Transverse colon (tissue), 4 donors: ENCODE measurements around the gene DRD4. TPM values are rescaled to one million over a fixed set of nuclear protein-coding genes. Genes with fewer than 3 reads are reported as not detected.

Experiments
- DNase-seq: peaks from one replicate; pipeline ENCODE4 v3.0.0-alpha.2; 2019
- H3K27ac ChIP-seq, 4 donors: fragments of 200-600 bp; sonication (generic); 2 replicates each; pipeline ENCODE4 v1.5.1; 2016 to 2018; ENCODE audit warnings: inconsistent platforms in 4 of 4
- H3K27me3 ChIP-seq: fragments of 200-600 bp; sonication (generic); 2 replicates; pipeline ENCODE4 v1.5.1; 2017; ENCODE audit warnings: inconsistent platforms
- H3K36me3 ChIP-seq, 4 donors: fragments of 200-600 bp; sonication (generic); 2 replicates each; pipeline ENCODE4 v1.5.1; 2017 to 2019; ENCODE audit warnings: inconsistent platforms in 4 of 4
- H3K4me1 ChIP-seq, 4 donors: fragments of 200-600 bp; sonication (generic); 2 replicates each; pipeline ENCODE4 v1.5.1; 2017 to 2020; ENCODE audit warnings: inconsistent platforms in 4 of 4
- H3K4me3 ChIP-seq, 4 donors: fragments of 200-600 bp; sonication (generic); 1 replicate in 1 of 4; 2 replicates in 3 of 4; pipeline versions ENCODE4 v1.5.1 to v1.6.1; 2017 to 2019; ENCODE audit warnings: inconsistent platforms in 4 of 4
- H3K9me3 ChIP-seq, 2 donors: fragments of 200-600 bp; sonication (generic); 2 replicates each; pipeline ENCODE4 v1.5.1; 2017 to 2019; ENCODE audit warnings: inconsistent platforms in 2 of 2
- CTCF ChIP-seq, 5 experiments: fragments of 200-600 bp in 3 of 5; fragments of 450-650 bp in 2 of 5; sonication (generic) in 3 of 5; IDR thresholded peaks; 1 replicate in 2 of 5; 2 replicates in 3 of 5; pipeline ENCODE4 v1.5.1; 2016 to 2017; ENCODE audit warnings: antibody characterized with exemption in 5 of 5, inconsistent platforms in 3 of 5, mild to moderate bottlenecking in 2 of 5, moderate library complexity in 1 of 5
- EP300 ChIP-seq: sonication (generic); formaldehyde crosslinking; IDR thresholded peaks from one replicate; pipeline ENCODE4 v1.6.1; 2017; ENCODE audit warnings: antibody characterized with exemption, low read depth
- POLR2A ChIP-seq: fragments of 450-650 bp; IDR thresholded peaks from one replicate; pipeline ENCODE4 v1.6.1; 2016; ENCODE audit warnings: antibody characterized with exemption, mild to moderate bottlenecking, moderate library complexity
- POLR2AphosphoS5 ChIP-seq, 3 donors: sonication (generic); formaldehyde crosslinking; IDR thresholded peaks; one replicate each; pipeline ENCODE4 v1.6.1; 2016; ENCODE audit warnings: antibody characterized with exemption in 3 of 3
- WGBS, 2 donors: methylation state at CpG; one replicate each; pipeline ENCODE4 v1.1.5; 2018; ENCODE audit warnings: low coverage in 1 of 2; 5-methylcytosine and 5-hydroxymethylcytosine counted together
- in situ Hi-C, 4 donors: fragments of 200-750 bp; cut with MboI; loops; one replicate each; pipeline versions ENCODE4 v1.15.0 to v1.15.1; 2017; ENCODE audit warnings: low sequenced_read_pairs in 3 of 4, low pct_ligation_motif_present in 1 of 4, low pct_unique_long_range_greater_than_20kb in 1 of 4
- intact Hi-C: fragments of 100-400 bp; cut with DNase I; formaldehyde crosslinking; loops from one replicate; pipeline ENCODE4 v1.15.1; 2023; ENCODE audit warnings: low total_unique reads
- total RNA-seq, 4 donors: library from RNA; depleted of rRNA; stranded (reverse); fragments of >200 nt; gene quantifications; one replicate each; pipeline ENCODE4 v1.1.0, GENCODE V29; 2016

Gene DRD4
- total RNA-seq, 4 donors from 2014 or later: not detected

GRCh38 chr11:607020-607780 is 29.9 kb upstream of the DRD4 start:
- H3K4me1 ChIP-seq: peaks cover 0 to 9% (median 2%) of the 10 kb centered on the region in 4 donors
- TF ChIP-seq POLR2A (no peak), POLR2AphosphoS5 (IDR thresholded peaks at IDR 0.05) (no peak), EP300 (no peak), CTCF (IDR thresholded peaks at IDR 0.05) (no peak)
- peaks cover 0 to 77% (median 36%) of the 10 kb centered on the region in 4 donors for H3K36me3 ChIP-seq
- H3K4me3 ChIP-seq: no peak overlapping the region
- H3K27me3 ChIP-seq: no peaks in the 10 kb centered on the region
- DNase-seq: no peak
- intact Hi-C loops (no loop called here), in situ Hi-C loops (no loop called here)
- 94% methylated on average over 28 of the region's 35 CpGs; no CpG with 5 or more reads in 1 of the 2 donors for WGBS, 2 donors
- no peaks in the 10 kb centered on the region for H3K9me3 ChIP-seq
- H3K27ac ChIP-seq: no peak overlapping the region

DNA sequence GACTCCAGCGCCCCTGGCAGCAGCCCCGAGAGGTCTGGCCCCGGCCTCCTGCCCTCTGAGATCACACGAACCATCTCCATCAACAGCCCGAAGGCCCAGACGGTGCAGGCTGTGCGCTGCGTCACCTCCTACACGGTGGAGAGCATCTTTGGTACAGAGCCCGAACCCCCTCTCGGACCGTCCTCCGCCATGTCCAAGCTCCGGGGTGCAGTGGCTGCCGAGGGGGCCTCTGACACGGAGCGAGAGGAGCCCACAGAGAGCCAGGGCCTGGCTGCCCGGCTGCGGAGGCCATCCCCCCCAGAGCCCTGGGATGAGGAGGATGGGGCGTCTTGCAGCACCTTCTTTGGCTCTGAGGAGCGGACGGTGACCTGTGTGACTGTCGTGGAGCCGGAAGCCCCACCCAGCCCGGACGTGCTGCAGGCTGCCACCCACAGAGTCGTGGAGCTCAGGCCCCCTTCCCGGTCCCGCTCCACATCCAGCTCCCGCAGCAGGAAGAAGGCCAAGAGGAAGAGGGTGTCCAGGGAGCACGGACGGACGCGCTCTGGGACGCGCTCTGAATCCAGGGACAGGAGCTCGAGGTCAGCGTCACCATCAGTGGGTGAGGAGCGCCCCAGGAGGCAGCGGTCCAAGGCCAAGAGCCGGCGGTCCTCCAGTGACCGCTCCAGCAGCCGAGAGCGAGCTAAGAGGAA is 29.0 kb upstream of the DRD4 start:
- no peak for TF ChIP-seq POLR2AphosphoS5 (IDR thresholded peaks at IDR 0.05)
- Histone ChIP-seq H3K4me1 (peaks cover 3 to 18% (median 9%) of the 10 kb centered on the region in 4 donors), H3K27ac (no peak overlapping the region), H3K4me3 (no peak overlapping the region), H3K36me3 (peaks cover 0 to 74% (median 36%) of the 10 kb centered on the region in 4 donors), H3K9me3 (no peaks in the 10 kb centered on the region), H3K27me3 (no peaks in the 10 kb centered on the region)
- intact Hi-C loops: no loop called here
- DNase-seq: no peak
- WGBS, 2 donors: 90 to 93% methylated on average over 3 to 45 of the region's 45 CpGs
- in situ Hi-C loops: no loop called here

- TF ChIP-seq EP300 (no peak), POLR2AphosphoS5 (IDR thresholded peaks at IDR 0.05) (no peak), POLR2A (no peak), CTCF (IDR thresholded peaks at IDR 0.05) (no peak)
- no peak for DNase-seq
- Histone ChIP-seq H3K27ac (no peak overlapping the region), H3K9me3 (no peaks in the 10 kb centered on the region), H3K4me3 (no peak overlapping the region), H3K4me1 (peaks cover 6 to 24% (median 14%) of the 10 kb centered on the region in 4 donors), H3K27me3 (no peaks in the 10 kb centered on the region), H3K36me3 (peaks cover 0 to 68% (median 36%) of the 10 kb centered on the region in 4 donors)
- WGBS, 2 donors: 87 to 88% methylated on average over 14 to 28 of the region's 28 CpGs
- intact Hi-C loops (no loop called here), in situ Hi-C loops (no loop called here)
Measured at GRCh38 chr11:608791-609251, 28.2 kb upstream of the DRD4 start.

GRCh38 chr11:609341-609811 is 27.7 kb upstream of the DRD4 start:
- in situ Hi-C loops: no loop called here
- H3K27me3 ChIP-seq: no peaks in the 10 kb centered on the region
- no peak overlapping the region for H3K27ac ChIP-seq
- H3K4me3 ChIP-seq: no peak overlapping the region
- H3K9me3 ChIP-seq: no peaks in the 10 kb centered on the region
- peaks cover 11 to 29% (median 20%) of the 10 kb centered on the region in 4 donors for H3K4me1 ChIP-seq
- no peak for DNase-seq
- intact Hi-C loops: no loop called here
- peaks cover 0 to 63% (median 33%) of the 10 kb centered on the region in 4 donors for H3K36me3 ChIP-seq
- TF ChIP-seq POLR2A: no peak
- no peak for TF ChIP-seq EP300
- TF ChIP-seq CTCF (IDR thresholded peaks at IDR 0.05): no peak
- TF ChIP-seq POLR2AphosphoS5 (IDR thresholded peaks at IDR 0.05): no peak
- 91 to 95% methylated on average over 4 to 15 of the region's 28 CpGs for WGBS, 2 donors
